Stimulated activated CD4-positive, alpha-beta T cell treated with anti-CD3 and anti-CD28 coated beads, Interleukin-12 subunit alpha, Interleukin-12 subunit beta, amount 100 ng/mL, for 24 hours (primary cell): ENCODE data around the gene SRRM4.
"Not testable (repeated sequence)": the region's sequence is repeated elsewhere in the genome, so short reads cannot be mapped to it uniquely, and the experiment has no call there.

Source experiments
- DNase-seq, 2 experiments: peaks; one replicate each; pipeline ENCODE4 v3.0.0-alpha.2; 2020; ENCODE audit warnings: low read depth in 2 of 2

The SRRM4 gene

GRCh38 chr12:119069147-119069642, 87.9 kb downstream of the SRRM4 start:
- DNase-seq, result no peak

GRCh38 chr12:119071176-119071575, 89.8 kb downstream of the SRRM4 start:
- no peak for DNase-seq

GRCh38 chr12:119071638-119072231, 90.4 kb downstream of the SRRM4 start:
- no peak for DNase-seq

DNA sequence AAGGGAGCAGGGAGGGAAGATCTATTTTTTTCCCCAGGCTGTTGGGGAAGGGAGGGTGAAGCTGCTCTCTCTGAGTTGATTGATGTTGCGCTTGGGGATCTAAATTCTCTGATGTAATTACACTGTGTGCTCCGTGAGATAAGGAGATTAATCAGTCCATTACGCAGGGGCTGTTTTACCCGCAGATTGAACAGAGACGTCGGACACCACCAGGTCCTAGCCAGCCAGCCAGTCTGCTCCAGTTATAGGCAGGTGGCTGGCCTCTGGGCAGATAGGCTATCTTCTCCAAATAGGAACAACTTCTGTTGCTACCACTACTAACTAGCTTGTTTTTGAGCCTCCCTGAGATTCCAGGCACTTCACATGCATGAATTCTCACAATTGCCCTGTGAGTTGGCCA, 91.1 kb downstream of the SRRM4 start:
- no peak for DNase-seq

DNA sequence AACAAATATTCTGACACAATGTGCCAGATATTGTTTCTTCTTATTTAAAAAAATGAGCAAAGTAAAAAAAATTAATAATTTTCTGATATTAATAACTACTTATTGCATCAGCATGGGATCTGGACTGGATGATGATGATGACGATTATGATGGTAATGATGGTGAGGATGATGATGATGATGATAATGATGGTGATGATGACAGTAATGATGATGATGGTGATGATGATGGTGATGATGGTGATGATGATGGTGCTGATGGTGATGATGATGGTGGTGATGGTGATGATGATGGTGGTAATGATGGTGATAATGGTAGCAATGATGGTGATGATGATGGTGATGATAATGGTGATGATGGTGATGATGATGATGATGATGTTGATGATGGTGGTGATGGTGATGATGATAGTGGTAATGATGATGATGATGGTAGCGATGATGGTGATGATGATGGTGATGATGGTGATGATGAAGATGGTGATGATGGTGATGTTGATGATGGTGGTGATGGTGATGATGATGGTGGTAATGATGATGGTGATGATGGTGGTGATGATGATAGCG, 94.0 kb downstream of the SRRM4 start:
- no peak for DNase-seq

GRCh38 chr12:119075918-119076317, 94.6 kb downstream of the SRRM4 start:
- DNase-seq, result no peak

DNA sequence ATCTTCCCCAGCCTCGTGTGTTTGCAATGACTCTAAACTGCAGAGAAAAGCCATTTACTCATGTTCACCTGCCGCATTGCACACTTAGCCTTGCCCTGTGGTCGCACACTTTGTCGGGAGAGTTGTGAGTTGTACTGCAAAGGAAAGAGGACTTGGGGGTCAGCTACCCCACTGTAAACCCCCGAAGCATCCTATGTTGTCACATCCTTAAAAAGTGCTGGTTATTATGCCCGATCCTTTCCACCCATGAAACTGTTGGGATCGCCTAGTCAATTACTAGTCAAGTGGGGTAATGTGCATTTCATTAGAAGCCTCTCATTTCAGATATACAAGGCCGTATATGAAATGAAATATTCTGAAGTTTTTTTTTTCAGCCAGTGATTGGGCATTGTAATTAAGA, 98.2 kb downstream of the SRRM4 start:
- DNase-seq, result no peak

- no peak for DNase-seq
Observed at GRCh38 chr12:119082016-119082415, 100.7 kb downstream of the SRRM4 start.

GRCh38 chr12:119082496-119082895, 101.2 kb downstream of the SRRM4 start:
- no peak for DNase-seq

DNA sequence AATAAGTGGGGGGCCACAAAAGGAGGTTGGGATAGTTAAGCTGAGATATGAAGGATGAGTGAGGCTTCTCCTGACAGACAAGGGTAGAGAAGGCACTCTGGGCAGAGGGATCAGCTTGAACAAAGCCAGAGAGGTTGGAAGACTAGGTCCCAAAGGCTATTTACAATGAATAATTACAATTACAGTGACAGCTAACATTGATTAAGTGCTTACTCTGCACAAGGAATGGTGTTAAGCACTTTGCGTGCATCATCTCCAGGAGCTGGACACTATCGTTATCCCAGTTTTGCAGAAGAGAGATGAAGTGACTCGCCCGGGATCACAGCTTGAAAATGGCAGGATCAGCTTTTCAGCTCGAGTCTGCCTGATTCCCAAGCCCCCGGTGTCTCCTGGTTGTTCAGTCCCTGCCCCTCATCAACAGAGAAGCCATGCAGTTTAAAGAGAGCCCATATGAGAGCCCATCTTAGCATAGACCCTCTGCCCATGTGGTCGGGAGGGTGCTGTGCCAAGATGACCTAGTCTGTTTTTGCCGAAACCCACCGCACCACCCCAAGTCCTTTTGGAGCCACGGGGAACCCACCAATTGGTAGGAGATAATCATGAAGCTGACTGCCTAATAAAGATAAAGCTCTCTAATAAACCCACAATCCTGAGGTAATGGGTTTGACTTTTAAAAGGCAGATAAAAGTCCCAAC, 107.5 kb downstream of the SRRM4 start:
- DNase-seq, result no peak

DNA sequence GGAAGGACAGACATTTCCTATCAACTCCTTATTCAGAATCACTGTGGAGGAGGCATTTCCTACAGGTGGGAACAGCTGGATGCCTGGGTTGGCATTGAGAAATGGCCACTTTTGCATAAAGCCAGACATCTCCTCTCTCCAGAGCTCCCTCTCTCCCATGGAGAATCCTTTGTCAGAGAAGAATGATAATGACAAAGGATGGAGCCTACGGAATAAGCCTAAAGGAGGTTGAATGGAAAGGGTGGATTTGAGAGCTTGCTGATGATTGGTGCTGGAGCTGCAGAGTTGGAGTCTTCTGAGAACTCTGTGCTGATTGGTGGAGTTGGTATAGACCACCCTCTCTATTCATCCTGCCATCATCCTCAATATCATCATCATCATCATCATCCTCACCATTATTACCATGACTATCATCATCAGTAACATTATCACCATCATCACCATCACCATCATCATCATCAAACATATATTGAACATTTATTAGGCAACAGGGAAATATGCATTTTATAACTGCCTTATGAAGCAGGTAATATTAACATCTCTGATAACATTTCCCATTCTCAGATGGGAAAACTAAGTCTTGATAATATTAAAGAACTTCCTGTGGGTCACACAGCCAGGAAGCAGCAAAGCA, 108.2 kb downstream of the SRRM4 start:
- DNase-seq, result no peak

- DNase-seq, result no peak
Observed at GRCh38 chr12:119090276-119090675, 108.9 kb downstream of the SRRM4 start.

DNA sequence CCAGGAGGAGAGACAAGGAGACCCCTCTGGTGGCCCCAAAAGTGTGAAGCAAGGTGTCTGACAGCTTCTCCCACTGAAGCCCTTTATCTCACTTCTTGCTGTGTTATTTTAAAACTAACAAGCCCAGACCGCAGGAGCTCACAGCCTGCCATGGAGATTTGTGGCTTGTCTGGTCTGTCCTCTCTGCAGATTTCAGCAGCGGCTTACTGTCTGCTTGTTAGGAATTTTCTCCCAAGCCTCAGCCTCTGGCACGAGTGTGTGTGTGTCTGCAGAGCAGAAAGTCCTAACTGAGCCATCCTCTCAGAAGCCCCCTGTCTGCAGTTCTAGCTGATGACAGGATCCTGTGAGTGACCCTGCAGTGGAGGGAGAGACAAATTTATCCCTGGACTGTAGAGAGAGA, 109.5 kb downstream of the SRRM4 start:
- no peak for DNase-seq

DNA sequence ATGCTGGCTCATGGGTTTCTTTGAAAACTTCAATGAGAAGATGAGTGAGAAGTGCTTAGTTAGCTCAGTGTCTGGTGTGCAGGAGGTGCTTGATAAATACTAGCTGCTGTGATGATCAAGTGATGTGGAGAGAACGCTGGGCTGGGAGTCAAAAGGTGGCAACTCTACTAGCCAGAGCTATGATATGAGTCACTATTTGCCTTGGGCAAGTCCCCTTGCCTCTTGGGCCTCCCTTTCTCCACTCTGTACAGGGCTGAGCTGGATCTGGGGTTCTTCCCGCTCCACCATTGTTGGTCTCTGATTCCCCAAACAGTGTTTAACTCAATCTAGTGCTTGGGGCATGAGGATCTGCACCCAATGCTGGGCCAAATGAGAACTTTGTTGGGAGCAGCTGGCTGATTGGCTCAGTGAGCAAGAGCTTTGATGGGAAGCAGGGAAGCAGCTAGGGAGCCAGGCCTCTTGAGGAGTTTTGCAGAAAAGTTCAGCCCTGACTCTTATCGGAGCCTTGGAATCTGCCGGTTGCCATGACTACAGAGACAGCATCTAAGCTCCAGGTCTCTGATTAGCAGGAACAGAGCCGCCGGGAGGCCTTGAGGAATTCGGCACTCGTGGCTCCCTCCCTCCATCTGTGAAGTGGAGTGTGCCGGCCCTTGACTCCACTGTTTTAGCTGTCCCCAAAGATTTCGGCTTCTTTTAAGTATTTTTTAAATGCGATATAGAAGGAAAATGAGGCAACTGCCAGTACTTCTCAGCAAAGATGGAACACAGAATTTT, 115.3 kb downstream of the SRRM4 start:
- DNase-seq, result no peak

- DNase-seq, result no peak
Observed at GRCh38 chr12:119100933-119101332, 119.6 kb downstream of the SRRM4 start.

GRCh38 chr12:119102274-119102673, 120.9 kb downstream of the SRRM4 start:
- DNase-seq, result no peak

DNA sequence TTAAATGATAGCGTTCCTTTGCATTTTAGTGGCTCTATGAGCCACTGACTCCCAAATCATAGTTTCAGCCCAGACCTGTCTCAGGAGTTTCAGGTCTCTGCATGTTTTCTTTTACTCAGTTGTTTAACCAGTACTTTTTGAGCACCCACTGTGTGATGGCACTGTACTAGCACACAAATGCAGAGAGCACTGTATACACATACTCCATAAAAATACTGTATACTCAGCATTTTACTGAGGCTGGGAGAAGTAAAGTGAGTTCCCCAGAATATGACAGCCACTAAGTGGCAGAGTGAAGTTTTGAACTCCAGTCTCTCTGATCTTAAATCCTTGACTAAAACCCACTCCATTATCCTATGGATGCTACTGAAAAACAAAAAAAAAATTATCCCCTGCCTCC, 121.4 kb downstream of the SRRM4 start:
- DNase-seq, result no peak

- DNase-seq, result not testable (repeated sequence)
Observed at GRCh38 chr12:119104969-119105368, 123.6 kb downstream of the SRRM4 start.

DNA sequence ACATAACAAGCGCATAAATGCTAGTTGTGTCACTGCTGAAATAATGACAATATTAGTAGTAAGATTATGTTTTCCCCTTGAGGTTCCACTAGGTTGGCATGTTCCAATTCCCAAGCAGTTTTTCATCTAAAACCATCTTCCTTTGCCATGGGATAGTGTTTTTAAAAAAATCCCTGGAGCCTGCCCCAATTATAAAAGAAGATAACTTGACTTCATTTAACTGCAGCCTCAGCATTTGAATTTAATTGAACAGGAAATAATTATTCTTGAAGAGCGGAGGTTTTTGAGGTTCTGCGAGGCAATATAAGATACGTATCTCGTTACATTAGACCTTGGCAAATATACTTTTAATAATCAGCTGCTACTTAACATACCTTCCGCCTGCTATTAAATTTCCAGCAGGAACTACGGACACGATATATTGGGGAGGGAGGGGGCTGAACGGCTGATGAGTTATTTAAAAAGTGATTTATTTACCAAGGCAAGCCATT, 132.2 kb downstream of the SRRM4 start:
- DNase-seq, result no peak

GRCh38 chr12:119114294-119114693, 133.0 kb downstream of the SRRM4 start:
- DNase-seq, result no peak

GRCh38 chr12:119115296-119115905, 134.1 kb downstream of the SRRM4 start:
- peak in 1 of 2 experiments; percentile 8 for DNase-seq
